GM21619 (cell line): ENCODE data around the gene GABRA4.

Experiments used
- ATAC-seq: cut with Tn5 transposase; IDR thresholded peaks from one replicate; pipeline ENCODE4 v1.9.1; 2021; ENCODE audit not compliant: unreplicated experiment

GABRA4 gene

GRCh38 chr4:46993075-46994006 is at the start of gene GABRA4:
Gene GABRA4, minus strand, starts transcription at chr4:46993581. Its CDS starts 157 bp downstream, at chr4:46993424.
- no peak for ATAC-seq

- no peak for ATAC-seq
Measured at GRCh38 chr4:47040828-47041227, 47.4 kb upstream of the GABRA4 start.

- ATAC-seq = no peak
Measured at GRCh38 chr4:47038263-47038662, 44.9 kb upstream of the GABRA4 start.

- ATAC-seq = peak; percentile 90
Measured at GRCh38 chr4:47032405-47033106, 39.2 kb upstream of the GABRA4 start.

GRCh38 chr4:47031751-47032404 is 38.5 kb upstream of the GABRA4 start:
- peak; percentile 5 for ATAC-seq

GRCh38 chr4:47031011-47031678 is 37.8 kb upstream of the GABRA4 start, which contains the start of gene GABRB1:
Gene GABRB1, plus strand, starts transcription at chr4:47031567.
- ATAC-seq = no peak

- ATAC-seq = no peak
Measured at GRCh38 chr4:47017494-47017893, 24.1 kb upstream of the GABRA4 start.

- ATAC-seq = no peak
Measured at GRCh38 chr4:47017081-47017480, 23.7 kb upstream of the GABRA4 start.

- ATAC-seq = no peak
Measured at GRCh38 chr4:47013373-47013772, 20.0 kb upstream of the GABRA4 start.

- no peak for ATAC-seq
Measured at GRCh38 chr4:47012676-47013075, 19.3 kb upstream of the GABRA4 start.

GRCh38 chr4:47010912-47011446 is 17.6 kb upstream of the GABRA4 start:
- ATAC-seq = peak; percentile 93

GRCh38 chr4:47010347-47010911 is 17.0 kb upstream of the GABRA4 start:
- peak; percentile 21 for ATAC-seq

GRCh38 chr4:47002580-47002979 is 9.2 kb upstream of the GABRA4 start:
- no peak for ATAC-seq

- no peak for ATAC-seq
Measured at GRCh38 chr4:47000406-47000805, 7.0 kb upstream of the GABRA4 start.

GRCh38 chr4:46999566-46999965 is 6.2 kb upstream of the GABRA4 start:
- ATAC-seq = no peak

- no peak for ATAC-seq
Measured at GRCh38 chr4:46994007-46994405, 625 bp upstream of the GABRA4 start.

GRCh38 chr4:46992338-46992737 is 1.0 kb downstream of the GABRA4 start:
- no peak for ATAC-seq

GRCh38 chr4:46986922-46987638 is 6.3 kb downstream of the GABRA4 start:
- ATAC-seq = no peak

- no peak for ATAC-seq
Measured at GRCh38 chr4:46984781-46985180, 8.6 kb downstream of the GABRA4 start.

GRCh38 chr4:46980851-46981250 is 12.5 kb downstream of the GABRA4 start:
- no peak for ATAC-seq
